HL-60 (cell line): ENCODE results near the gene WDR64.
A peak's percentile ranks its signal among the peaks of the same experiment; 100 is the strongest.

ENCODE experiments used
- DNase-seq, 2 experiments: peaks; one replicate each; pipeline ENCODE4 v3.0.0-alpha.2; 2010 to 2020; ENCODE audit warnings: low read depth in 1 of 2, low spot score in 1 of 2
- H3K27ac ChIP-seq: fragments of 250-450 bp; sonication (Bioruptor Pico); replicated peaks from 2 replicates; pipeline ENCODE4 v1.5.1; 2020; ENCODE audit warnings: mild to moderate bottlenecking, moderate library complexity
- H3K27me3 ChIP-seq: fragments of 250-450 bp; sonication (Bioruptor Pico); 2 replicates; pipeline ENCODE4 v1.5.1; 2021; ENCODE audit warnings: mild to moderate bottlenecking, moderate library complexity; ENCODE audit not compliant: insufficient read depth, poor library complexity, severe bottlenecking
- H3K4me3 ChIP-seq: replicated peaks from 2 replicates; pipeline ENCODE4 v1.5.1; 2011; ENCODE audit warnings: mild to moderate bottlenecking, control low read depth, low read length; ENCODE audit not compliant: insufficient read depth
- GABPA ChIP-seq: IDR thresholded peaks from 2 replicates; pipeline ENCODE4 v1.6.1; 2012; ENCODE audit warnings: low read depth
- POLR2AphosphoS5 ChIP-seq: IDR thresholded peaks from 2 replicates; pipeline ENCODE4 v1.6.1; 2012; ENCODE audit warnings: low read depth
- SPI1 ChIP-seq: IDR thresholded peaks from 2 replicates; pipeline ENCODE4 v1.6.1; 2012; ENCODE audit warnings: low read depth, mild to moderate bottlenecking, borderline replicate concordance
- TF ChIP-seq, protein P1 (sequence below): IDR thresholded peaks from 2 replicates; pipeline ENCODE4 v1.6.1; 2012; ENCODE audit warnings: low read depth; ENCODE audit not compliant: insufficient replicate concordance
- TF ChIP-seq, protein P2 (sequence below): IDR thresholded peaks from one replicate; pipeline ENCODE4 v1.5.1; 2011; ENCODE audit warnings: low read length, control low read depth, inconsistent platforms; ENCODE audit not compliant: insufficient read depth

Gene WDR64

DNA sequence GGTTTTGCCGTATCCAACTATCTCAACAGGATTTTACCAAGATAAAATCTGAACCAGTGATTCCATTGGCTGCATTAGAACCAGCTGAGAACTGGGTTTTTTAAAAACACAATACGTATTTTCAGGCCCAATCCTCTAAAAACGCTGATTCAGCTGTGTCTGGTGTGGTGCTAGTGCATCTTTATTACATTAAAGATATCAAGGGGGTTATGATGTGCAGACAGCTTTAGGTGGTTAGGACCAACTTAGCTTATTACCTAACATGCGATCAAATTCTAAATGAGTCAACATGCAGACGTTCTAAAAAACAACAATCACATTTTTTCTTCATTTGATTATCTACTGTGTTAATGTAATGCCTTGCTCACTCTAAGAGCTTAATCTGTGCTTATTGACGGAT is 163.9 kb downstream of the WDR64 start:
- no peak for DNase-seq
- Histone ChIP-seq H3K27me3 (no peaks in the 10 kb centered on the region), H3K4me3 (no peak overlapping the region), H3K27ac (no peak overlapping the region)
- no peak for TF ChIP-seq GABPA
- no peak for TF ChIP-seq POLR2AphosphoS5
- TF ChIP-seq, protein P1, sequence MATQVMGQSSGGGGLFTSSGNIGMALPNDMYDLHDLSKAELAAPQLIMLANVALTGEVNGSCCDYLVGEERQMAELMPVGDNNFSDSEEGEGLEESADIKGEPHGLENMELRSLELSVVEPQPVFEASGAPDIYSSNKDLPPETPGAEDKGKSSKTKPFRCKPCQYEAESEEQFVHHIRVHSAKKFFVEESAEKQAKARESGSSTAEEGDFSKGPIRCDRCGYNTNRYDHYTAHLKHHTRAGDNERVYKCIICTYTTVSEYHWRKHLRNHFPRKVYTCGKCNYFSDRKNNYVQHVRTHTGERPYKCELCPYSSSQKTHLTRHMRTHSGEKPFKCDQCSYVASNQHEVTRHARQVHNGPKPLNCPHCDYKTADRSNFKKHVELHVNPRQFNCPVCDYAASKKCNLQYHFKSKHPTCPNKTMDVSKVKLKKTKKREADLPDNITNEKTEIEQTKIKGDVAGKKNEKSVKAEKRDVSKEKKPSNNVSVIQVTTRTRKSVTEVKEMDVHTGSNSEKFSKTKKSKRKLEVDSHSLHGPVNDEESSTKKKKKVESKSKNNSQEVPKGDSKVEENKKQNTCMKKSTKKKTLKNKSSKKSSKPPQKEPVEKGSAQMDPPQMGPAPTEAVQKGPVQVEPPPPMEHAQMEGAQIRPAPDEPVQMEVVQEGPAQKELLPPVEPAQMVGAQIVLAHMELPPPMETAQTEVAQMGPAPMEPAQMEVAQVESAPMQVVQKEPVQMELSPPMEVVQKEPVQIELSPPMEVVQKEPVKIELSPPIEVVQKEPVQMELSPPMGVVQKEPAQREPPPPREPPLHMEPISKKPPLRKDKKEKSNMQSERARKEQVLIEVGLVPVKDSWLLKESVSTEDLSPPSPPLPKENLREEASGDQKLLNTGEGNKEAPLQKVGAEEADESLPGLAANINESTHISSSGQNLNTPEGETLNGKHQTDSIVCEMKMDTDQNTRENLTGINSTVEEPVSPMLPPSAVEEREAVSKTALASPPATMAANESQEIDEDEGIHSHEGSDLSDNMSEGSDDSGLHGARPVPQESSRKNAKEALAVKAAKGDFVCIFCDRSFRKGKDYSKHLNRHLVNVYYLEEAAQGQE, result no peak
- TF ChIP-seq, protein P2, sequence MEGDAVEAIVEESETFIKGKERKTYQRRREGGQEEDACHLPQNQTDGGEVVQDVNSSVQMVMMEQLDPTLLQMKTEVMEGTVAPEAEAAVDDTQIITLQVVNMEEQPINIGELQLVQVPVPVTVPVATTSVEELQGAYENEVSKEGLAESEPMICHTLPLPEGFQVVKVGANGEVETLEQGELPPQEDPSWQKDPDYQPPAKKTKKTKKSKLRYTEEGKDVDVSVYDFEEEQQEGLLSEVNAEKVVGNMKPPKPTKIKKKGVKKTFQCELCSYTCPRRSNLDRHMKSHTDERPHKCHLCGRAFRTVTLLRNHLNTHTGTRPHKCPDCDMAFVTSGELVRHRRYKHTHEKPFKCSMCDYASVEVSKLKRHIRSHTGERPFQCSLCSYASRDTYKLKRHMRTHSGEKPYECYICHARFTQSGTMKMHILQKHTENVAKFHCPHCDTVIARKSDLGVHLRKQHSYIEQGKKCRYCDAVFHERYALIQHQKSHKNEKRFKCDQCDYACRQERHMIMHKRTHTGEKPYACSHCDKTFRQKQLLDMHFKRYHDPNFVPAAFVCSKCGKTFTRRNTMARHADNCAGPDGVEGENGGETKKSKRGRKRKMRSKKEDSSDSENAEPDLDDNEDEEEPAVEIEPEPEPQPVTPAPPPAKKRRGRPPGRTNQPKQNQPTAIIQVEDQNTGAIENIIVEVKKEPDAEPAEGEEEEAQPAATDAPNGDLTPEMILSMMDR, result no peak
- no peak for TF ChIP-seq SPI1

GRCh38 chr1:241817331-241817792 is 165.3 kb downstream of the WDR64 start:
- H3K27me3 ChIP-seq, result no peaks in the 10 kb centered on the region
- no peak for DNase-seq
- TF ChIP-seq, protein P2, result no peak
- TF ChIP-seq, protein P1, result no peak
- no peak for TF ChIP-seq POLR2AphosphoS5
- TF ChIP-seq SPI1, result no peak
- no peak for TF ChIP-seq GABPA
- H3K27ac ChIP-seq, result no peak overlapping the region
- H3K4me3 ChIP-seq, result no peak overlapping the region

DNA sequence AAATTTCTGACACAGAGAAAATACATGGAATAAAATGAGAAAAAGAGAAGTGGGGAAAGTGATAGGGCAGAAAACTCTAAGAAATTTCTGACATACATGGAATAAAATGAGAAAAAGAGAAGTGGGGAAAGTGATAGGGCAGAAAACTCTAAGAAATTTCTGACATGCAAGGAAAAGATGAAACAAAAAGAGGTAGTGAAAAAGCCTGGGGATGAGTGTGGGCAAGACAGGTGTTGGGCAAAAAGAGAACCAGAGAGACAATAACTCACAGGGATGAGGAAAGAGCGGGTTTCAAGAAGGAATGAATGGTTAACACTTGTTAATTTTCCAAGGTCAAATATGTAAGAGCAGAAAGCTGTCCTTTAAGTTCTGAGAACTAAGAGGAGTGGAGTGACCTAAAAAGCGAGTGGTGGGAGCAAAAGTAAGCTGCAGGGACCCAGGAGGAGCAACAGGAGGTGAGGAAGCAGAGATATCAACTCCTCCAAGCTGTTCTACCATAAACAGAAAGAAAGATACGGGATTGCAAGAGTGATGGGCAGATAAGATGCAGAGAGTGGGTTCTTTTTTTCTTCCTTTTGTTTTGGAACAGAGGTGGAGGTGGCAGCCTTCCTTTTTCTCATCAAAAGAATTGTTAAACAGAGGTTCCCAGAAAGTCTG is 166.0 kb downstream of the WDR64 start:
- peak in 1 of 2 experiments; percentile 13 for DNase-seq
- Histone ChIP-seq H3K27me3 (no peaks in the 10 kb centered on the region), H3K27ac (no peak overlapping the region), H3K4me3 (no peak overlapping the region)
- TF ChIP-seq, protein P2, result no peak
- TF ChIP-seq SPI1 (peak; percentile 79), POLR2AphosphoS5 (no peak)
